SK-N-DZ (cell line): ENCODE results near the gene TBXAS1.
"Not testable (repeated sequence)": the region's sequence is repeated elsewhere in the genome, so short reads cannot be mapped to it uniquely, and the experiment has no call there.

Experiments
- DNase-seq: peaks from one replicate; pipeline ENCODE4 v3.0.0-alpha.2; 2015; ENCODE audit warnings: low spot score

TBXAS1 gene

GRCh38 chr7:139887992-139888481 is 59.0 kb downstream of the TBXAS1 start:
- no peak for DNase-seq

DNA sequence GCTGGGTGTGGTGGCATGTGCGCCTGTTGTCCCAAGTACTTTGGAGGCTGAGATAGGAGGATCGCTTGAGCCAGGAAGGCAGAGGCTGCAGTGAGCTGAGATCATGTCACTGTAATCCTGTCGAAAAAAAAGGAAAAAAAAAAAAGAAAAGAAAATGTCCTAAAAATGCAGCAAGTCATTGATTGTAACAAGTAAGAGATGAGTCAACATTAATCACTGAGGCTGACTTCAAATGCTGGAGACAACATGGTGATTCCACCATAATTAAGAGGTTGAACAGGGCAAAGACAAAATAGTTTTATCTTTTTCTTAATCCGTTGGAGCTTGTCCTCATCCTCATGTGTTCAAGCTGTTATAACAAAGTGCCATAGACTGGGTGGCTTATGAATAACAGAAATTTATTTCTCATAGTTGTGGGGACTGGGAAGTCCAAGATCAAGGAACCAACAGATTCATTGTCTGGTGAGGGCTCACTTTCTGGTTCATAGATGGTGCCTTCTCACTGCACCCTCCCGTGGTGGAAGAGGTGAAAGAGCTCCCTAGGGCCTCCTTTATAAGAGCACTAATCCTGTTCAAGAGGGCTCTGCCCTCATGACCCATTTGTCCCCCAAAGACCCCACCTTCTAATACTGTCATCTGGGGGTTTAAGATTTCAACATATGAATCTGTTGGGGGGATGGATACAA is 60.3 kb downstream of the TBXAS1 start:
- no peak for DNase-seq

DNA sequence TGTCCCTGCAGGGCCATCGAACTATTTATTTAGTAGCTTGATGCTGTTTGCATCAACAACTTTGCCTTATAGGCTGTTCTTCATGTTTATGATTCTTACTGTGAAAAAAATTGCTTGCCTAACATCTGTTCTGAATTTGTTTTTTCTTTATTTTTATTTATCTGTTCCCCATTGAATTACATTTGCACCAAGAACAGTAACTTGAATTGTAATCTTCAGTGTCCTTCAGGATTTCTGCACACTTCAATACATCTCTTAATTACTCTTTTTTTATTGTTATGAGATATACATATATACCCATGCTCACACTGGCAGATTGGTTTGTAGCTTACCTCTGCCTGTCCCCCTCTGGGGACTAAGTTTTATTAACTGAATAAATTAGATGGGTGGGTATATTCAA is 64.4 kb downstream of the TBXAS1 start:
- DNase-seq, result no peak

DNA sequence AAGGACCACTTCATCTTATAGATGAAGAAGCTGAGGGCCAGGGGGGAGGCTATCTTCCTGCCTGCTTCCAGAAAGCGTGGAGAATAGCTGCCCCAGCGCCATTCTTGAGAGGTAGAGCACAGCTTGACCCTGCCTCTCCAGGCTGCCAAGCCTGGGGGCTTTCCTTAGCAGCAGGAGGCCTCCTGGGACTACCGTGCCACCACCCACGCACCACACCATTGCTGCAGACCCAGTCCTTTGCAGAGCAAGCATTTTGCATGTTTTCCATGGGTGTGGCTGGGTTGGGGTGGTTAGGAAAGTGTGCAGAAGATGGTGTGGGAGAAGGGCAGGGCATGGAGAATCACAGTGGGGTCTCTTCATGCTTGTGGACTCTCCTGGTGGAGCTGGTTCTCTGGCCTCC is 64.9 kb downstream of the TBXAS1 start:
- no peak for DNase-seq

GRCh38 chr7:139895141-139895829 is 66.2 kb downstream of the TBXAS1 start:
- no peak for DNase-seq

DNA sequence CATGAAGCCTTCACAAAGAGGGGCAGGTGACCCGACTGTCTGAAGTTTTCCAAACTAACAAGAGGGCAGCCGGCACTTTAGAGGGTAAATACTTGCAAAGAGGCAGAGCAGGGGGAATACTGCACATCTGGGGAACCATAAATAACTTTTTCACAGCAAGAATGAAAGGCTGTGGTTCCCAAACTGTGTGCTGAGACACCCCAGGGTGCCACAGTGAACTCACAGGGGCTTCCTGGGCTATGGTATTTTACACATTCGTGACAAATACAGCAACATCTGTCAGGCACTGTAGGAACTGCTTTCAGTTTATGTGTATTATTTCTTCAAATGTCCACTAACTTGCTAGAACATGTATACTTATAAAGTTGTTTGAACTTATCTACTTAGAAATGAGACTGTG is 67.2 kb downstream of the TBXAS1 start:
- no peak for DNase-seq

DNA sequence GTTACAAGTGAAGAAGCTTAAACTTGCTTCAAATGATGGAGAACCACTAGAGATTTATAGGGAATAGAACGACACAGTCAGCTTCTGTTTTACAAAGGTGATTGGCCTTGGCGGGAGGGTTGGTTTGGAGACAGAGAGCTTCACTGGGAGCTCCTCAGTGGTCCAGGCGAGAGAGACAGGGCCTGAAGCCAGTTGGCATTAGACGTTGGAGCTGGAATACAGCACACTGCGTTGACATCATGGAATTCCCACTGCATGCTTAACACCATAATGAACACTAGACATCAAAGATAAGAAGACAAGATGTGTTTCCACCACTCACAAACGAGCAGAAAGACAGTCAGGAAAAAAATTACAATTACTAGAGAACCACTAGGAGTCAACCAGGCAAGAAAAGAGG is 67.8 kb downstream of the TBXAS1 start:
- DNase-seq, result no peak

GRCh38 chr7:139897422-139898090 is 68.5 kb downstream of the TBXAS1 start:
- DNase-seq, result no peak

DNA sequence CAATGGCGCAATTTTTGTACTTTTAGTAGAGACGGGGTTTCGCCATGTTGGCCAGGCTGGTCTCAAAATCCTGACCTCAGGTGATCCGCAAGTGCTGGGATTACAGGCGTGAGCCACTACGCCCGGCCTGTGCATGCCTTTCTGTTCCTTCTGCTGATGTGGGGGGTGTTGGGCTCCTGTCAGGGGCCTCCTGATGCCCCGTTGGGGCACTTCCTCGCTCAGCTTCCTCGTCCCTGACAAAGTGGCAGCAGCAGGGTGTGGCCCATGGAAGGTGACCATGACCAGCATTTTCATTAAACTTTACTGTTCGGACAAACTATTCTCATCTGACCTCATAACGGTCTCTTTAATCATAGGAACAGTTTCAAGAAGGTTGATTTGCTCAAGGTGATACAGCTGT is 69.4 kb downstream of the TBXAS1 start:
- DNase-seq, result no peak

DNA sequence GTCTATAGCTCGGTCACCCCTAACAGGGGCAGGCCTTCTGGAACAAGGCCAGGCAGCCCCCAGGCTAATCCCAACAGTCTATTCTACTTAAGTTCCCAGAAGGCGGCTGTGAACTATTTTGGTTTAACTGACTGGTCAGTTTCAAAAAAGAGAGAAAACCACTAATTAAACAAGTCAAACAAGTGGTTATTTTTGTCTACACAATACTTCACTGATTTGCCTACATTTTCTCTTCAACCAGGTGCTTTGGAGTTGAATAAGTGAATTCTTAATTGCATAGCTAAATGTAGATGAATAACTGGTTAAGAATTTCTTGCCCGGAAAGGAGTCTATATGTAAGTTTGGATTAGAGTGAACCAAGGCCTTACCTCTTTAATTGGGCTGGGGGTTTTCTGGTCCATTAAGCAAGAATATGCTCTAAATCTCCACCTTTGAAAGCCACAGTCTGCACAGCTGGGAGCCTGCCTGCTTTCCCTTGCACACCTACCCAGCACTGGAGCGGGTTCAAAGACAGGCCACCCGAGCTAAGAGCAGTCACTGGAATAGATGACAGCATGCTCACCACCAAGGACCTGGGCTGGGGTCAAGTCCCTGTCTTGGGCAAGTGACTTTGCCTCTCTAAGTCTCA is 70.4 kb downstream of the TBXAS1 start:
- no peak for DNase-seq

DNA sequence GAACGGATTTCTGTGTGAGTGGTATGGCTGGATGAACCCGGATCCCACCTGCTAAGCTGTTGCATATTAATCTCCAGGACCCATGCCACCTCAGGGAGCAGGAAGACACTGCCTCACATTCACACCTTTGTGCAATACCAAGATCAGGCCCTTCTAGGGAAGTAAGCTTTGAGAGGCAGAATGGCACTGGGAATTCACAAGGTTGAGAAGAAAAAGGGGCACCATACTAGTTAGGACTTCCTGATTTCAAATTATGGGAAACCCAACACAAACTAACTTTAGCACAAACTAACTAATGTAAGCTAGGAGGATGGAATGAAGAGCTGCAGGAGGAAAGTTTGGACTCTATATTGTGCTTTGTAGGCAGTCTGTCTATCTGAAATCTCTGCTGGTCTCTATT is 71.3 kb downstream of the TBXAS1 start:
- DNase-seq, result no peak

DNA sequence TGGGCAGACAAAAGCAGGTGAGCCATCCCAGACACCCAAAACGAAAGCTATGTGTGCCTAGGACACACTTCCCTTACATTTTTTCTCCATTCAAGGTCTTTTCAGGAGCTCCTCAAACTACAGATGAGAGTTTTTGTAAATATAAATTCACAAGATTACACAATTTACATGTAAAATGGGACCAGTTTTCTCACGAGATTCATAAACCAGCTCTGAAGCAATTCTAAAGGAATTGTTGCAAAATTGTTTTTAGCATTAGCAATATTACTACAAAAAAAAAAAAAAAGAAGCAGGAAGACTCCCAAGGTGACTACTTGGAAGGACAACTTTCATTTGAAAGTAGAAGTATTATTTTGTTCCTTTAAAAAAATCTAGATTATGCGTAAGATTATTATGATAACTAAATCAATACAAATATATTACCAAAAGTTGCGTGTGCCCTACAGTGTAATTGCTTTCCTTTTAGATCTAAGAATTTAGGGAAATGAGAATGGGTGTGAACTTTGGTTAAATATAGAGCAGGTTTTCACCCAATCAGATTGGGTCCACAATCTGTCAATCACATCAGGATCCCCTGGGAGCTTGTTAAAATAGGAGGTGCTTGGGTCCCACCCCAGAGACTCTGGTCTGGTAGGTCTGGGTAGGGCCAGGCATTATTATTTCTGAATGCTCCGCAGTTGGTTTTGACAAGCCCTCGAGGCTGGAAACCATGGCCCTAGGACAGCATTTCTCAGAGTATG is 72.2 kb downstream of the TBXAS1 start:
- DNase-seq, result no peak

DNA sequence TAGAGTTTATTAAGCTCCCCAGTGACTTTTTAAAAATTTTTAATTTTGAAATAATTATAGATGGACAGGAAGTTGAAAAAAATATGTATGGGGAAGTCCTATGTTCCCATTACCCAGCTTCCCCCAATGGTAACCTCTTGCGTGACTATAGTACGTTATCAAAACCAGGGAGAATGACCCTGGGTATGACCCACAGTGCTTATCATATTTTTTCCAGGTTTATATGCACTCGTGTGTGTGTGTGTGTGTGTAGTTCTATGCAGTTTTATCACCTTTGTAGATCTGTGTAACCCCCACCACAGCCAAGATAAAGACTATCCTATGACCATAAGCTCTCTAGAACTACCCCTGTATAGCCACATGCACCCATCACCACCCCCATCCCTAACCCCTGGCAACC is 72.8 kb downstream of the TBXAS1 start:
- DNase-seq, result no peak

DNA sequence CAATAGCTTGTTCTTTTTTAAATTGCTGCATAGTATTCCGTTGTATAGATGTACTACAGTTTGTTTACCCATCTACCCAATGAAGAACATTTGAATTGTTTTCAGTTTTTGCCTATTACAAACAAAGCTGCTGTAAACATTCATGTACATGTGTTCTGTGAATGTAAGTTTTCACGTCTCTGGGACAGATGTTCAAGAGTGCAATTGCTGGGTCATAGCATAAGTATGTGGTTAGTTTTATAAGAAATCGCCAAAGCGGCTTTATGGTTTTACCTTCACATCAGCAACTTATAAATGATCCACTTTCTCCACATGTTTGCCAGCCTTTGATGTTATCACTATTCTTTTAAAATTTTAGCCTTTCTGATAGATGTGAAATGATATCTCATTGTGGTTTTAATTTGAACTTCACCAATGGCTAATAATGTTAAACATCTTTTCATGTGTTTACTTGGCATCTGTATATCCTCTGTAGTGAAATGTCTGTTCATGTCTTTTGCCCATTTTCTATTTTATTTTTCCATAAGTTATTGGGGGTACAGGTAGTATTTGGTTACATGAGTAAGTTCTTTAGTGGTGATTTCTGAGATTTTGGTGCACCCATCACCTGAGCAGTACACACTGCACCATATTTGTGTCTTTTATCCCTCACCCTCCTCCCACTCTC is 73.5 kb downstream of the TBXAS1 start:
- DNase-seq, result no peak

GRCh38 chr7:139903103-139903477 is 74.0 kb downstream of the TBXAS1 start:
- DNase-seq, result not testable (repeated sequence)

GRCh38 chr7:139906879-139907278 is 77.8 kb downstream of the TBXAS1 start:
- no peak for DNase-seq

- no peak for DNase-seq
Observed at GRCh38 chr7:139908792-139909191, 79.7 kb downstream of the TBXAS1 start.

DNA sequence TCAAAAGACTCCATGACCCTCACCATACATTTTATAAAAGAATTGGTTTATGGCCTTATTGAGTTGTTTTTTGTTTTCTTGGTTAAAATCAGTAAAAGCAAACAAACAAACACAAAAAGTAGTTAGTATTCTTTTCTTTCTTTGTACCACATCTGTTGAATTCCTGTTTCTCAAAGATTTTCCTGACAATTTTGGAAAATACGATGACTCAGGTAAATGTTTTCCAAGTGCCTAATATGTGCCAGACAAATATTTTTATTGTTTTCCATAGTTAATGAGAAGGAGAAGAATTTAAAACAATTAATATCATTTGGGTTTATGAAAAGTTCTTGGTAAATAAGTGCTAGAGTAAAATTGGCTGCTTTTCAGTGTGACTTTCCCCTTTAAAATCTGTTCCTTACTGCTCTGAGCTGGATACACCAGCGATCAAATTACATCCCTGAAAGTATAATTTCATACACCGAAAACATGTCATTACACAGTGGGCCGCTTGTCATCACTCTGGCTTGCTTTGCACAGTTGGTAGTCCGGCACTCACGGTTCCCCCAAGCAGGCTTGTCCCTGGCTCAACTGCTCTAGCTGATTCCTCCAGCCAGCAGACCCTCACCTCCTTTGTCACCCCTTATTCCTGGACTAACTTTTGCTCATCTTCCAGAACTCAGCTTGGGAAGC is 80.5 kb downstream of the TBXAS1 start:
- DNase-seq, result peak; percentile 48

DNA sequence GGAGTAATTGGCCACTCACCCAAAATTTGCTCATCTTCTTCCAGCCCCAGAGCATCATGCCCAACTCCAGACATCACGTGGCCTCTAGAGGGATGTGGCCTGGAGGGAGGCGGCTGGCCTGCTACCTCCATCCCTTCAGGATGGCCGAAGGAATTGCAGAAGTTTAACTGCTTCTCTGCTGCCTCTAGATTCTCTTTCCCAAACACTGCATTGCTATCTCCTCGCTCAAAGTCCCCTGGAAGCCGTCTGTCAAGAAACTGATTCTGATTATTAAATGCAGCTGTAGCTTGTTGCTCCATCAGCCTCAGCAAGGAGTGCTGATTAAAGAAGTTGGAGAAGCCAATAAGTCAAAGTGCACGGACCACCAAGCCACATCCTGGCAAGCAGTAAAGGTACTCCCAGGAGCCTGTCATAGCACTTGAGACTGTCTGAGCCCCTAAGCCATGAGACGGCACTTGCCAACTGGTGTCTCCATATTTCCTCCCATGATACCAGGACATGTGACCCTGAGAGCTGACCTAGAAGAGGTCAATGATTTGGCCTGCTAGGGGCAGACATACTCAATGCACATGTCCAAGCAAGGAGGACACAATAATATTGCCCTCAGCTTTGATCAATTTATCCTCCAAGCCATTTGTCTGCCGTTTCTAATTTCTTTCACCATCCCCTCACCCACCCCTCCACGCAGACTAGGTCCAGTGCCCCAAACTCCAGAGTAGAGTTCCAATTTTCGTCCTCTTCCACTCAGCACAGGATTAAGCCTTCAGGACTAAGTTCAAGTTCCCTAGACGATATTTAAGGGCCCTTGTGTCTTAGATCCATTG is 84.2 kb downstream of the TBXAS1 start:
- no peak for DNase-seq

DNA sequence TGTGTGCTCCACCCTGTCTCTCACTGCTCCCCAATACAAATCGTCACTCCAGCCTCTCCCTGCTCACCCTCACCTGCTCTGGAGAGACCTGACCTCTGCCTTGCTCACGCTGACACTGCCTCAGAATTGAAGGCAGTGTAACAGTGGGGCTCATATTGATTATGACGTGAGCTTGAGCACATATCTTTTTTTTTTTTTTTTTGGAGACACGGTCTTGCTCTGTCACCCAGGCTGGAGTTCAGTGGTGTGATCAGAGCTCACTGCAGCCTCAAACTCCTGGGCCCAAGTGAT is 84.7 kb downstream of the TBXAS1 start:
- DNase-seq, result no peak
